VCaP (cell line): Measurements from ENCODE around the gene IL22RA2.

Experiments used
- H3K27ac ChIP-seq: fragments of 450-650 bp; 2 replicates; pipeline ENCODE4 v1.5.1; 2017
- CTCF ChIP-seq: fragments of 450-650 bp; conservative IDR thresholded peaks from 2 replicates; pipeline ENCODE4 v1.5.1; 2017; ENCODE audit warnings: mild to moderate bottlenecking, moderate library complexity

The IL22RA2 gene

DNA sequence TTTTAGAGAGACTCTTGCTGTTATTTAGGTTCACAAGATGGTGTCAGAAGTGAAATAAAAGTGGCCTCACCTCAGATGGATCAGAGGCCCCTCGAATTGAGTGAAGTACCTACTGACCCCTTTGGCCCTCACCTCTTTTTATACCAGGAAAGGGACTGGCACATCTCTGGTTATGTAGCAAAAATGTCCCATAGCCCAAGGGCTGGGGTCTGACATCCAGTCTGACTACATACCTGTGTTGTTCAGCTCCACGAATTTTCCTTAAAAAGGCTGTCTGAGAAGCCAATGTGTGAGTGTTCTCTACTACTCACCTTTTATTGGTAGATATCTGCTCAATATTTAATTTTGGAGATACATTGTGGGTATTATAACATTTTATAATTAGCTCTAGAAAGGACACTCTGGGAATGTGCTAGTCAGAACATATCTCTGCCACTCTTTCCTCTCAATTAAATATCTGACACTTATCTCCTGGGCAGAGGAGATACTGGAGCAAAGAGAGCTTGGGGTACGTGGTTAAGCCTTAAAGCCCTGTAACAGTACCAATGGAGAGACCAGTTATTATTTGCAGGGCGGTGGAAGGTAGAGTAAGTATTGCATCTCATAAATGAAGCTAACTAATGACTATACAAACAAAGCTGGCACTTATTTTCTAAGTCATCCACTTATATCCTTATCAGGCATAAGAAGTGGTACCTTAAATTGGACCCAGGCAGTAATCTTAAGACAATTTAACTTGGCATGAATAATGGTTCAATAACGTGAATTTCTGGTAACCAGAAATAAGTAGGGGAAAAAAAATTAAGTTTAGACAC is 20.0 kb upstream of the IL22RA2 start:
- H3K27ac ChIP-seq: no peak overlapping the region
- TF ChIP-seq CTCF: no peak

- no peak for TF ChIP-seq CTCF
- H3K27ac ChIP-seq: no peak overlapping the region
Measured at GRCh38 chr6:137192821-137193220, 19.4 kb upstream of the IL22RA2 start.

DNA sequence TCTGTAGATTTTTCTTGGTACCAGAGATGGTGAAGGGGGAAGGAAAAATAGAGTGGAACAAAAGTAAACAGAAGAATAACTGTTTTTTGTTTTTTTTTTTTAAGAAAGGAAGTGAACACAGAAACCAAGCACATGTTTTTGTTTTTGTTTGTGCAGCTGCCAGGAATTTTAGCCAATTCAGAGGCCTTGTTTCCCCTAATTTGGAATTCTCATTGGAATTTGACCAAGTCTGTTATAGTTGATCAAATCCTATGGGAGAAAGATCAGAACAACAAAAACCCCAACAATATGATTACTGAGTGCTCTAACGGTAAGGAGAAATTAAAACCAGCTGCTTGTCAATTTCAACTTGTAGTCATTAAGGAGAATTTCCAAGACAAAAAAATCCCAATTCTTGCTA is 18.2 kb upstream of the IL22RA2 start:
- TF ChIP-seq CTCF: no peak
- H3K27ac ChIP-seq: no peak overlapping the region

DNA sequence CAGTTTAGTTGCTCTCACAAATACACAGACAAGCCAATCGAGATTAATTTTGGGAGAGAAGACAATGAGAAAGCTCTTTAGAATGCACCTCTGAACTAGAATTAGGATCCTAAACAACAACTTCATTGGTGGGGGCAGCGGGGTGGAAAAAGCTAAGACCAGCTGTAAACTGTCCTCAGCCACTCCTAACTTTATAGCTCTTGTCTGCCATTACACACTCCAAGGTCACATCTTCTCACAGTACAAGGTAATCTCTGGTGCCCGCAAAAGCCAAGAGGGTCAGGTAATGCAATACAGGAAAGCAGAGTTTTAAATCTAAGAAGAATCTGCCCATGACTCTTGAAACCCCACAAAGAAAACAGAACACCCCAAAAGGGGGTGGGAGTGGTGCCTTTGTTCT is 17.8 kb upstream of the IL22RA2 start:
- no peak for TF ChIP-seq CTCF

GRCh38 chr6:137190583-137191094 is 17.2 kb upstream of the IL22RA2 start:
- no peak for TF ChIP-seq CTCF
- H3K27ac ChIP-seq: no peak overlapping the region

More for the DNA sequence above, 17.8 kb upstream of the IL22RA2 start:
- no peak overlapping the region for H3K27ac ChIP-seq

DNA sequence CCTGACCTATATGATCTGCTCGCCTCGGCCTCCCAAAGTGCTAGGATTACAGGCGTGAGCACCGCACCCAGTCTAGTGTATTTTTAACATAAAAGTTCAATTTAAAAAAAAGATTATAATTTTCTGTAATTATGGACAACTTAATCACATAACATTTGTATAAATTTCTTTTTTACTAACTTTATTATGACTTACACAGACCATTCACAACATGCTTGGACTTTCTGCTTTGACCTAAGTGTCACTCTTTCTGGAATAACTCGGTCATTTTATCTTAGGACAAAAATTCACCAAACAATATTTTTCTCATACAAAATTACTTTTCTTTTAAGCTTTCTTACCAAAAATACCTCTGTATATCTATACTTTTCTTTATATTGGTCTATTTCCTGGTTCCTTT is 15.4 kb upstream of the IL22RA2 start:
- TF ChIP-seq CTCF: no peak
- no peak overlapping the region for H3K27ac ChIP-seq

DNA sequence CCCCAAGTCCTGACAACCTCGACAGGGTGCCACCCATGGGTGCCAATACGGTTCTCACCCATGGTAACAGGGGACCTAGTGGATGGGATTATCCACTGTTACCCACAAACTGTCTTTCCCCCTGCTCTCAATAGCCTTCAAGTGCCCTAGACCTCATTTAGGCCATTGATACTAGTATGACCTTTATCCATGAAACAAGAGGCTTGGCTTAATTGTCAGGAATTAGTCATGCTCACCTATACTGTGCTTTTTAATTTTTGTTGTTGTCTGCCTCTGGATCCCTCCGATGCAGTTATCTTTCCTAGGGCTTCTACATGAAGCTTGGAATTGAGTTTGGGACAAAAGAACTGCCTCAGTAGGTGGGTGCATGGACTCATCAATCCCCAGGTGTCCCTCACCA is 11.8 kb upstream of the IL22RA2 start:
- no peak for TF ChIP-seq CTCF

More for the DNA sequence above, 11.8 kb upstream of the IL22RA2 start:
- H3K27ac ChIP-seq: no peak overlapping the region
